Endothelial cell of umbilical vein (primary cell): Measurements from ENCODE around the gene BEND4. TPM values are rescaled to one million over a fixed set of nuclear protein-coding genes. Genes with fewer than 3 reads are reported as not detected.

Source experiments
- BruUV-seq: library from RNA; stranded (reverse); fragments of 400-500 nt; replicated peaks from 2 replicates; lab custom pipeline; 2021; lab: Mats Ljungman, UMichigan
- CTCF ChIA-PET: fragments of 300-600, 350-600 bp; sonication (Branson Sonifier 250); formaldehyde crosslinking; loops from one replicate; lab custom pipeline; 2021; ENCODE audit warnings: antibody characterized with exemption, inconsistent platforms; lab: Charles Lee
- POLR2A ChIA-PET: fragments of 300-600, 350-600 bp; sonication (Branson Sonifier 250); formaldehyde crosslinking; loops from one replicate; lab custom pipeline; 2021; ENCODE audit warnings: antibody characterized with exemption, inconsistent platforms; lab: Charles Lee
- DNase-seq: peaks from one replicate; pipeline ENCODE4 v3.0.0-alpha.2; 2011; ENCODE audit warnings: low read depth, low spot score
- FAIRE-seq: peaks from 2 replicates; lab custom pipeline; 2011; peaks lifted over from hg19 to GRCh38; lab: Jason Lieb, UNC
- H2AFZ ChIP-seq: 2 replicates; pipeline ENCODE4 v1.6.0; 2012; ENCODE audit warnings: low read depth, low read length, control low read depth, inconsistent platforms
- H3K27ac ChIP-seq: 2 replicates; pipeline ENCODE4 v1.5.1; 2011; ENCODE audit warnings: low read depth, mild to moderate bottlenecking, control low read depth, low read length, moderate library complexity; ENCODE audit not compliant: insufficient read depth
- H3K27me3 ChIP-seq, 2 experiments: 2 replicates each; pipeline versions ENCODE4 v1.6.0 to v1.6.1; 2011; ENCODE audit warnings: low read length in 2 of 2, mixed read lengths in 1 of 2; ENCODE audit not compliant: control insufficient read depth in 2 of 2, insufficient read depth in 2 of 2
- H3K36me3 ChIP-seq, 2 experiments: 2 replicates in 1 of 2; 3 replicates in 1 of 2; pipeline ENCODE4 v1.5.1; 2011; ENCODE audit warnings: low read length in 2 of 2, mild to moderate bottlenecking in 1 of 2, moderate library complexity in 1 of 2; ENCODE audit not compliant: control insufficient read depth in 2 of 2, insufficient read depth in 2 of 2; ENCODE audit errors: extremely low read depth in 1 of 2
- H3K4me1 ChIP-seq: 3 replicates; pipeline ENCODE4 v1.5.1; 2011; ENCODE audit warnings: mild to moderate bottlenecking, low read length; ENCODE audit not compliant: control insufficient read depth, insufficient read depth; ENCODE audit errors: extremely low read depth
- H3K4me2 ChIP-seq: 2 replicates; pipeline ENCODE4 v1.6.1; 2011; ENCODE audit warnings: low read length, control low read depth, mixed read lengths; ENCODE audit not compliant: insufficient read depth
- H3K4me3 ChIP-seq, 3 experiments: fragments of 200-600 bp in 1 of 3; sonication (generic), shearing (Covaris generic) in 1 of 3; replicated peaks in 1 of 3; 2 replicates each; pipeline ENCODE4 v1.5.1; 2011 to 2016; ENCODE audit warnings: control low read depth in 3 of 3, low read length in 3 of 3, mild to moderate bottlenecking in 2 of 3, inconsistent platforms in 1 of 3, low read depth in 1 of 3, moderate library complexity in 1 of 3; ENCODE audit not compliant: insufficient read depth in 1 of 3
- H3K79me2 ChIP-seq: 2 replicates; pipeline ENCODE4 v1.6.0; 2012; ENCODE audit warnings: low read length, inconsistent platforms; ENCODE audit not compliant: control insufficient read depth, insufficient read depth
- H3K9ac ChIP-seq: replicated peaks from 2 replicates; pipeline ENCODE3; 2011; ENCODE audit warnings: low read length, control low read depth; ENCODE audit not compliant: insufficient read depth; ENCODE audit errors: extremely low read depth
- H3K9me1 ChIP-seq: replicated peaks from 3 replicates; pipeline ENCODE4 v1.6.0; 2011; ENCODE audit warnings: mild to moderate bottlenecking, low read length; ENCODE audit not compliant: control insufficient read depth, insufficient read depth; ENCODE audit errors: extremely low read depth
- H3K9me3 ChIP-seq: replicated peaks from 2 replicates; pipeline ENCODE4 v1.5.1; 2012; ENCODE audit warnings: low read length, inconsistent platforms; ENCODE audit not compliant: control insufficient read depth, insufficient read depth
- H4K20me1 ChIP-seq: replicated peaks from 2 replicates; pipeline ENCODE3; 2011; ENCODE audit warnings: mild to moderate bottlenecking, low read length; ENCODE audit not compliant: control insufficient read depth, insufficient read depth; ENCODE audit errors: extremely low read depth
- EZH2 ChIP-seq: IDR thresholded peaks from 2 replicates; pipeline ENCODE4 v1.6.1; 2012; ENCODE audit warnings: borderline replicate concordance, low read depth, mild to moderate bottlenecking, moderate library complexity, low read length, inconsistent platforms; ENCODE audit not compliant: severe bottlenecking
- FOS ChIP-seq: IDR thresholded peaks from 2 replicates; pipeline ENCODE4 v1.6.1; 2011; ENCODE audit warnings: mild to moderate bottlenecking, low read length, moderate library complexity, borderline replicate concordance; ENCODE audit not compliant: insufficient read depth
- GATA2 ChIP-seq: IDR thresholded peaks from 2 replicates; pipeline ENCODE4 v1.7.0; 2011; ENCODE audit warnings: low read depth, mild to moderate bottlenecking, moderate library complexity, mixed read lengths, low read length; ENCODE audit not compliant: insufficient read length, insufficient read depth
- JUN ChIP-seq: IDR thresholded peaks from 2 replicates; pipeline ENCODE4 v1.6.1; 2011; ENCODE audit warnings: borderline replicate concordance, low read depth; ENCODE audit not compliant: insufficient read length, insufficient read depth
- MYC ChIP-seq: IDR thresholded peaks from one replicate; pipeline ENCODE4 v1.6.1; 2011; ENCODE audit warnings: mild to moderate bottlenecking, low read depth, low read length
- POLR2A ChIP-seq: IDR thresholded peaks from 2 replicates; pipeline ENCODE4 v1.6.1; 2012; ENCODE audit warnings: low read depth, mild to moderate bottlenecking, control low read depth, low read length
- POLR2AphosphoS5 ChIP-seq: IDR thresholded peaks from 2 replicates; pipeline ENCODE4 v1.6.1; 2012; ENCODE audit warnings: low read depth, mild to moderate bottlenecking, control low read depth, low read length, moderate library complexity; ENCODE audit not compliant: insufficient read depth
- dilution Hi-C: fragments of 300-500 bp; cut with MboI; formaldehyde crosslinking; loops from one replicate; pipeline ENCODE4 v1.15.0; 2019; ENCODE audit warnings: low sequenced_read_pairs; ENCODE audit not compliant: extremely low pct_ligation_motif_present
- intact Hi-C: fragments of 100-400 bp; cut with micrococcal nuclease; formaldehyde crosslinking; loops from one replicate; pipeline ENCODE4 v1.10.0; 2022
- polyA plus RNA-seq, 4 experiments: library from polyadenylated mRNA; depleted of rRNA in 3 of 4; stranded (reverse) in 3 of 4; unstranded in 1 of 4; fragments of >200 nt; gene quantifications; 2 replicates each; pipeline versions ENCODE4 v1.2.1 to v1.2.3, GENCODE V29; 2011 to 2012; ENCODE audit warnings: missing spikeins in 1 of 4
- total RNA-seq: library from RNA; stranded (reverse); gene quantifications from 2 replicates; pipeline ENCODE4 v1.2.3, GENCODE V29; 2021
- TF ChIP-seq, protein P1 (sequence below), 2 donors: IDR thresholded peaks; 1 replicate in 1 of 2; 2 replicates in 1 of 2; pipeline ENCODE4 v1.5.1; 2011; ENCODE audit warnings: low read length in 2 of 2, mild to moderate bottlenecking in 2 of 2, moderate library complexity in 2 of 2, control low read depth in 1 of 2, inconsistent platforms in 1 of 2, low read depth in 1 of 2; ENCODE audit not compliant: insufficient read depth in 1 of 2; ENCODE audit errors: extremely low read depth in 1 of 2
- TF ChIP-seq, protein P2 (sequence below): IDR thresholded peaks from 2 replicates; pipeline ENCODE4 v1.6.1; 2011; ENCODE audit not compliant: insufficient read depth, insufficient read length

The BEND4 gene
- total and polyA plus RNA-seq, 2 donors (not counting 3 experiments of a cell fraction or from before 2014, with no cell fraction given): 0.01 to 0.27 TPM

DNA sequence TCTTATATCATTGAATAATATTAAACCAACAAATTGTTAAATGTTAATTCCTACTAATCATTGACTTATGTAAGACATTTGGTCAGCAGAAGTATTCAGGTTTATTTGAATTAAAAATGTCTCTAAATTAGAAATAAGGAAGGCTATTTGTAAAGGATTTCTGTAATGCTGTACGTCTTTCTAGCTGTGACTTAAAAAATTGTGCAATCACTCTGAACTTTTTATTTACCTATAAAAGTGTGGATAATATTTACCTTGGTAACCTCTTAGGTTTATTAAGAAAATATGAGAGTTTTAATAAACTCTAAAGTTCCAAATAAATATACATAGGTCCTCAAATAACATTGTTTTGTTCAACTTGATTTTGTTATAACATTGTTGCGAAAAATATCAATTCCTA, 85.2 kb downstream of the BEND4 start:
- Histone ChIP-seq H3K36me3 (peaks cover 3 to 8% of the 10 kb centered on the region in 2 experiments), H3K9me3 (no peaks in the 10 kb centered on the region), H3K4me2 (no peak overlapping the region), H3K9ac (no peak overlapping the region), H3K4me3 (no peak overlapping the region), H4K20me1 (no peaks in the 10 kb centered on the region), H3K79me2 (no peaks in the 10 kb centered on the region), H3K9me1 (no peaks in the 10 kb centered on the region), H2AFZ (no peak overlapping the region), H3K27ac (no peak overlapping the region), H3K27me3 (no peaks in the 10 kb centered on the region), H3K4me1 (no peaks in the 10 kb centered on the region)
- FAIRE-seq (no peak), DNase-seq (no peak)
- dilution Hi-C loops (no loop called here), intact Hi-C loops (no loop called here)
- TF ChIP-seq, protein P1, sequence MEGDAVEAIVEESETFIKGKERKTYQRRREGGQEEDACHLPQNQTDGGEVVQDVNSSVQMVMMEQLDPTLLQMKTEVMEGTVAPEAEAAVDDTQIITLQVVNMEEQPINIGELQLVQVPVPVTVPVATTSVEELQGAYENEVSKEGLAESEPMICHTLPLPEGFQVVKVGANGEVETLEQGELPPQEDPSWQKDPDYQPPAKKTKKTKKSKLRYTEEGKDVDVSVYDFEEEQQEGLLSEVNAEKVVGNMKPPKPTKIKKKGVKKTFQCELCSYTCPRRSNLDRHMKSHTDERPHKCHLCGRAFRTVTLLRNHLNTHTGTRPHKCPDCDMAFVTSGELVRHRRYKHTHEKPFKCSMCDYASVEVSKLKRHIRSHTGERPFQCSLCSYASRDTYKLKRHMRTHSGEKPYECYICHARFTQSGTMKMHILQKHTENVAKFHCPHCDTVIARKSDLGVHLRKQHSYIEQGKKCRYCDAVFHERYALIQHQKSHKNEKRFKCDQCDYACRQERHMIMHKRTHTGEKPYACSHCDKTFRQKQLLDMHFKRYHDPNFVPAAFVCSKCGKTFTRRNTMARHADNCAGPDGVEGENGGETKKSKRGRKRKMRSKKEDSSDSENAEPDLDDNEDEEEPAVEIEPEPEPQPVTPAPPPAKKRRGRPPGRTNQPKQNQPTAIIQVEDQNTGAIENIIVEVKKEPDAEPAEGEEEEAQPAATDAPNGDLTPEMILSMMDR (IDR thresholded peaks at IDR 0.05; ENCODE audit: extremely low read depth in 1 of 2, insufficient read depth in 1 of 2, low read depth in 1 of 2, low read length in 2 of 2): no peak
- no peak for TF ChIP-seq EZH2
- no peak for TF ChIP-seq JUN
- TF ChIP-seq, protein P2, sequence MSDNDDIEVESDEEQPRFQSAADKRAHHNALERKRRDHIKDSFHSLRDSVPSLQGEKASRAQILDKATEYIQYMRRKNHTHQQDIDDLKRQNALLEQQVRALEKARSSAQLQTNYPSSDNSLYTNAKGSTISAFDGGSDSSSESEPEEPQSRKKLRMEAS: no peak
- TF ChIP-seq FOS: no peak
- TF ChIP-seq GATA2: no peak
- TF ChIP-seq POLR2A: no peak
- no peak for TF ChIP-seq POLR2AphosphoS5
- no peak for TF ChIP-seq MYC
- POLR2A ChIA-PET: no interaction called here
- BruUV-seq: no TSS peak
- CTCF ChIA-PET: no interaction called here
